WTC11 (cell line): ENCODE measurements around the gene SLC43A3. TPM values are rescaled to one million over a fixed set of nuclear protein-coding genes. Genes with fewer than 3 reads are reported as not detected.

Source experiments
- ATAC-seq: fragments of 200-7000 bp; cut with Tn5 transposase; 2 replicates; pipeline ENCODE4 v1.10.0; 2021; ENCODE audit warnings: mild to moderate bottlenecking, moderate library complexity
- CTCF ChIA-PET: fragments of 300-600 bp; sonication (Branson Sonifier 250); formaldehyde crosslinking; loops from one replicate; lab custom pipeline; 2021; ENCODE audit warnings: antibody characterized with exemption; lab: Charles Lee
- POLR2A ChIA-PET: fragments of 350-600 bp; sonication (Branson Sonifier 250); formaldehyde crosslinking; loops from one replicate; lab custom pipeline; 2021; ENCODE audit warnings: antibody characterized with exemption; lab: Charles Lee
- DNase-seq: peaks from one replicate; pipeline ENCODE4 v3.0.0; 2021; ENCODE audit warnings: low spot score
- H3K27ac Mint-ChIP-seq: 2 replicates; pipeline ENCODE4 v1.8.0; 2021; ENCODE audit warnings: mixed read lengths
- H3K27me3 Mint-ChIP-seq: 2 replicates; pipeline ENCODE4 v1.8.0; 2021; ENCODE audit warnings: low read depth, mild to moderate bottlenecking, moderate library complexity, mixed read lengths
- H3K36me3 Mint-ChIP-seq: 2 replicates; pipeline ENCODE4 v1.8.0; 2021; ENCODE audit warnings: mixed read lengths
- H3K4me1 Mint-ChIP-seq: 2 replicates; pipeline ENCODE4 v1.8.0; 2022; ENCODE audit warnings: mixed read lengths
- H3K4me3 Mint-ChIP-seq: 2 replicates; pipeline ENCODE4 v1.8.0; 2021; ENCODE audit warnings: mild to moderate bottlenecking, moderate library complexity, mixed read lengths
- H3K9me3 Mint-ChIP-seq: 2 replicates; pipeline ENCODE4 v1.8.0; 2021; ENCODE audit warnings: mixed read lengths
- ATF3 ChIP-seq: sonication (generic); formaldehyde crosslinking; conservative IDR thresholded peaks from 2 replicates; pipeline ENCODE4 v1.8.1; 2022; ENCODE audit warnings: mild to moderate bottlenecking, missing genetic modification reagents
- E2F5 ChIP-seq: sonication (generic); formaldehyde crosslinking; IDR thresholded peaks from 2 replicates; pipeline ENCODE4 v1.8.1; 2022; ENCODE audit warnings: mild to moderate bottlenecking, moderate library complexity, missing genetic modification reagents
- ELF4 ChIP-seq: sonication (generic); formaldehyde crosslinking; IDR thresholded peaks from 2 replicates; pipeline ENCODE4 v1.8.1; 2022; ENCODE audit warnings: low read depth, mild to moderate bottlenecking, moderate library complexity, missing genetic modification reagents
- EMX1 ChIP-seq: fragments of 250-450 bp; sonication (Bioruptor Pico); IDR thresholded peaks from 2 replicates; pipeline ENCODE4 v1.8.0; 2021; ENCODE audit warnings: mild to moderate bottlenecking
- ERG ChIP-seq: fragments of 250-450 bp; sonication (Bioruptor Pico); IDR thresholded peaks from 2 replicates; pipeline ENCODE4 v1.8.0; 2021; ENCODE audit warnings: mild to moderate bottlenecking
- ESRRA ChIP-seq: sonication (generic); formaldehyde crosslinking; IDR thresholded peaks from 2 replicates; pipeline ENCODE4 v1.8.1; 2022; ENCODE audit warnings: mild to moderate bottlenecking, missing genetic modification reagents, borderline replicate concordance
- ETV6 ChIP-seq: sonication (generic); formaldehyde crosslinking; IDR thresholded peaks from 2 replicates; pipeline ENCODE4 v1.8.1; 2022; ENCODE audit warnings: mild to moderate bottlenecking, missing genetic modification reagents
- GABPB1 ChIP-seq: sonication (generic); formaldehyde crosslinking; IDR thresholded peaks from 2 replicates; pipeline ENCODE4 v1.8.1; 2023; ENCODE audit warnings: mild to moderate bottlenecking, missing genetic modification reagents
- MXD4 ChIP-seq: fragments of 250-450 bp; sonication (Bioruptor Pico); IDR thresholded peaks from 2 replicates; pipeline ENCODE4 v1.8.0; 2021; ENCODE audit warnings: mild to moderate bottlenecking, moderate library complexity, borderline replicate concordance
- NFATC4 ChIP-seq: fragments of 250-450 bp; sonication (Bioruptor Pico); IDR thresholded peaks from 2 replicates; pipeline ENCODE4 v1.9.0; 2021; ENCODE audit warnings: mild to moderate bottlenecking
- STAT6 ChIP-seq: sonication (generic); formaldehyde crosslinking; conservative IDR thresholded peaks from 2 replicates; pipeline ENCODE4 v1.8.1; 2023; ENCODE audit warnings: mild to moderate bottlenecking, low read depth, missing genetic modification reagents, moderate library complexity
- TEAD1 ChIP-seq: sonication (generic); formaldehyde crosslinking; IDR thresholded peaks from 2 replicates; pipeline ENCODE4 v1.8.0; 2022; ENCODE audit warnings: mild to moderate bottlenecking, missing genetic modification reagents
- TEAD4 ChIP-seq: sonication (generic); formaldehyde crosslinking; IDR thresholded peaks from 2 replicates; pipeline ENCODE4 v1.8.0; 2022; ENCODE audit warnings: mild to moderate bottlenecking, missing genetic modification reagents
- USF2 ChIP-seq: sonication (generic); formaldehyde crosslinking; IDR thresholded peaks from 2 replicates; pipeline ENCODE4 v1.8.1; 2023; ENCODE audit warnings: mild to moderate bottlenecking, missing genetic modification reagents, moderate library complexity
- ZBTB43 ChIP-seq: sonication (generic); formaldehyde crosslinking; IDR thresholded peaks from 2 replicates; pipeline ENCODE4 v1.8.1; 2023; ENCODE audit warnings: mild to moderate bottlenecking, missing genetic modification reagents
- ZNF121 ChIP-seq: sonication (generic); formaldehyde crosslinking; IDR thresholded peaks from 2 replicates; pipeline ENCODE4 v1.8.0; 2023; ENCODE audit warnings: missing genetic modification reagents
- ZNF423 ChIP-seq: fragments of 250-450 bp; sonication (Bioruptor Pico); IDR thresholded peaks from 2 replicates; pipeline ENCODE4 v2.1.2; 2022; ENCODE audit warnings: mild to moderate bottlenecking, moderate library complexity
- total RNA-seq: library from RNA; stranded (reverse); gene quantifications from 3 replicates; pipeline ENCODE4 v1.2.3, GENCODE V29; 2021

SLC43A3 gene
- total RNA-seq, 1 experiment from 2014 or later = 22.6 TPM

- Mint-ChIP-seq H3K27me3 (peaks cover 11% of the 10 kb centered on the region), H3K4me1 (no peaks in the 10 kb centered on the region), H3K36me3 (no peaks in the 10 kb centered on the region), H3K9me3 (0 out of 2 replicates have a peak, but pooled peaks cover 3% of the 10 kb centered on the region), H3K4me3 (no peak overlapping the region), H3K27ac (no peak overlapping the region)
- ATAC-seq (no peak), DNase-seq (no peak)
- CTCF ChIA-PET = interaction anchor here (5.0 kb wide), 1 partner anchor 13 kb away, joined by 36 read pairs; no protein-coding TSS in a partner anchor
- TF ChIP-seq MXD4 (CRISPR knock-in tag) = no peak
- no peak for TF ChIP-seq NFATC4 (CRISPR knock-in tag)
- no peak for TF ChIP-seq E2F5 (CRISPR knock-in tag)
- POLR2A ChIA-PET = no interaction called here
These were observed 17.6 kb upstream of the SLC43A3 start for GRCh38 chr11:57444362-57445121.

- ATAC-seq (no peak), DNase-seq (no peak)
- H3K9me3 Mint-ChIP-seq = no peaks in the 10 kb centered on the region
- H3K27me3 Mint-ChIP-seq = no peaks in the 10 kb centered on the region
- no peaks in the 10 kb centered on the region for H3K4me1 Mint-ChIP-seq
- no peaks in the 10 kb centered on the region for H3K36me3 Mint-ChIP-seq
- POLR2A ChIA-PET = no interaction called here
- H3K4me3 Mint-ChIP-seq = no peak overlapping the region
- no peak overlapping the region for H3K27ac Mint-ChIP-seq
- no peak for TF ChIP-seq ESRRA
- TF ChIP-seq GABPB1 (CRISPR knock-in tag) = peak; percentile 43; the same call in 1 of the 2 replicates
- no peak for TF ChIP-seq EMX1
- no peak for TF ChIP-seq ELF4 (CRISPR knock-in tag)
- CTCF ChIA-PET = interaction anchor here (1.1 to 5.0 kb wide), 2 partner anchors 17 to 127 kb away, joined by 4 to 36 read pairs; partner anchors contain the start of gene UBE2L6
These were observed 14.0 kb upstream of the SLC43A3 start for GRCh38 chr11:57440744-57441414.

- DNase-seq (no peak), ATAC-seq (no peak)
- Mint-ChIP-seq H3K27ac (no peak overlapping the region), H3K9me3 (no peaks in the 10 kb centered on the region), H3K4me3 (no peak overlapping the region), H3K36me3 (no peaks in the 10 kb centered on the region), H3K4me1 (no peaks in the 10 kb centered on the region), H3K27me3 (peaks cover 4% of the 10 kb centered on the region)
- TF ChIP-seq STAT6 = no peak
- no peak for TF ChIP-seq ZNF423 (CRISPR knock-in tag)
- CTCF ChIA-PET = interaction anchor here (0.6 to 1.7 kb wide), 4 partner anchors 21 to 157 kb away, joined by 3 to 5 read pairs (median 4); partner anchors contain the start of genes RTN4RL2 and UBE2L6
- POLR2A ChIA-PET = no interaction called here
These were observed 12.9 kb upstream of the SLC43A3 start for GRCh38 chr11:57439786-57440185.

- H3K9me3 Mint-ChIP-seq = no peaks in the 10 kb centered on the region
- no peak overlapping the region for H3K4me3 Mint-ChIP-seq
- POLR2A ChIA-PET = no interaction called here
- no peaks in the 10 kb centered on the region for H3K4me1 Mint-ChIP-seq
- DNase-seq (no peak), ATAC-seq (no peak)
- no peak overlapping the region for H3K27ac Mint-ChIP-seq
- CTCF ChIA-PET = interaction anchor here (1.2 to 1.7 kb wide), 4 partner anchors 20 to 93 kb away, joined by 3 to 5 read pairs (median 4); partner anchors contain the start of gene RTN4RL2
- peaks cover 4% of the 10 kb centered on the region for H3K27me3 Mint-ChIP-seq
- no peaks in the 10 kb centered on the region for H3K36me3 Mint-ChIP-seq
- TF ChIP-seq MXD4 (CRISPR knock-in tag) = no peak
- TF ChIP-seq ZNF423 (CRISPR knock-in tag) = no peak
- TF ChIP-seq TEAD4 = no peak
- no peak for TF ChIP-seq ZBTB43
- no peak for TF ChIP-seq ETV6 (CRISPR knock-in tag)
- TF ChIP-seq ATF3 = no peak
- no peak for TF ChIP-seq ZNF121 (CRISPR knock-in tag)
- no peak for TF ChIP-seq USF2 (CRISPR knock-in tag)
- TF ChIP-seq ERG (CRISPR knock-in tag) = no peak
- TF ChIP-seq TEAD1 = no peak
These were observed 11.7 kb upstream of the SLC43A3 start for GRCh38 chr11:57438345-57439285.
